HepG2 (cell line): Measurements from ENCODE around the gene DKKL1. TPM values are rescaled to one million over a fixed set of nuclear protein-coding genes. Genes with fewer than 3 reads are reported as not detected.

ENCODE experiments used
- FOXA3 ChIP-seq: IDR thresholded peaks from 2 replicates; pipeline ENCODE4 v1.6.1; 2016; ENCODE audit warnings: missing genetic modification reagents, missing compliant biosample characterization
- HNF4A ChIP-seq: sonication (generic); formaldehyde crosslinking; IDR thresholded peaks from 2 replicates; pipeline ENCODE4 v1.4.0; 2020; ENCODE audit warnings: missing genetic modification reagents
- KDM2A ChIP-seq: sonication (generic); formaldehyde crosslinking; IDR thresholded peaks from 2 replicates; pipeline ENCODE4 v1.4.0; 2020; ENCODE audit warnings: low read depth, missing genetic modification reagents, borderline replicate concordance
- KDM4B ChIP-seq: sonication (generic); formaldehyde crosslinking; IDR thresholded peaks from 2 replicates; pipeline ENCODE4 v1.4.0; 2020; ENCODE audit warnings: missing genetic modification reagents
- LCORL ChIP-seq, 2 experiments: fragments of 450-650 bp in 1 of 2; sonication (generic) in 1 of 2; formaldehyde crosslinking in 1 of 2; IDR thresholded peaks; 2 replicates each; pipeline versions ENCODE4 v1.5.0 to v1.6.1; 2017 to 2020; ENCODE audit warnings: antibody characterized with exemption in 1 of 2, missing genetic modification reagents in 1 of 2
- NPAS2 ChIP-seq: sonication (generic); formaldehyde crosslinking; IDR thresholded peaks from 2 replicates; pipeline ENCODE4 v1.8.0; 2022; ENCODE audit warnings: mild to moderate bottlenecking, missing genetic modification reagents, borderline replicate concordance
- NR2F6 ChIP-seq, 2 experiments: IDR thresholded peaks; 2 replicates each; pipeline ENCODE4 v1.6.1; 2016; ENCODE audit warnings: antibody characterized with exemption in 1 of 2, mild to moderate bottlenecking in 1 of 2
- ZBTB3 ChIP-seq: sonication (generic); formaldehyde crosslinking; IDR thresholded peaks from 2 replicates; pipeline ENCODE4 v1.4.0; 2020; ENCODE audit warnings: low read depth, mild to moderate bottlenecking, moderate library complexity, missing genetic modification reagents, borderline replicate concordance
- ZFY ChIP-seq: sonication (generic); formaldehyde crosslinking; IDR thresholded peaks from 2 replicates; pipeline ENCODE4 v1.4.0; 2020; ENCODE audit warnings: missing genetic modification reagents
- ZMAT3 ChIP-seq: sonication (generic); formaldehyde crosslinking; conservative IDR thresholded peaks from 2 replicates; pipeline ENCODE4 v1.7.0; 2021; ENCODE audit warnings: missing genetic modification reagents
- ZNF253 ChIP-seq: sonication (generic); formaldehyde crosslinking; IDR thresholded peaks from 2 replicates; pipeline ENCODE4 v1.8.0; 2022; ENCODE audit warnings: mild to moderate bottlenecking, missing genetic modification reagents, borderline replicate concordance
- ZNF317 ChIP-seq: sonication (generic); formaldehyde crosslinking; IDR thresholded peaks from 2 replicates; pipeline ENCODE4 v1.5.0; 2020; ENCODE audit warnings: mild to moderate bottlenecking, missing genetic modification reagents
- polyA plus RNA-seq, 8 experiments: library from polyadenylated mRNA; depleted of rRNA in 3 of 8; stranded (reverse) in 7 of 8; unstranded in 1 of 8; fragments of >200 nt; fragmentation: Illumina TruSeq in 4 of 8; extraction: Trizol in 4 of 8; gene quantifications; 2 replicates each; pipeline versions ENCODE4 v1.2.1 to v1.2.3, GENCODE V29; 2011 to 2016; ENCODE audit warnings: low read depth in 4 of 8, missing spikeins in 1 of 8, mixed read lengths in 1 of 8; ENCODE audit not compliant: insufficient read depth in 1 of 8
- total RNA-seq, 5 experiments: library from RNA; depleted of rRNA; stranded (reverse); fragments of >200 nt; fragmentation: Illumina TruSeq; extraction: Trizol; gene quantifications; 2 replicates each; pipeline ENCODE4 v1.2.3, GENCODE V29; 2016; ENCODE audit warnings: low read depth in 1 of 5
- TF ChIP-seq, protein P1 (sequence below): sonication (generic); formaldehyde crosslinking; IDR thresholded peaks from 2 replicates; pipeline ENCODE4 v1.5.0; 2020; ENCODE audit warnings: mild to moderate bottlenecking, missing genetic modification reagents, borderline replicate concordance
- TF ChIP-seq, protein P2 (sequence below): sonication (generic); formaldehyde crosslinking; IDR thresholded peaks from 2 replicates; pipeline ENCODE4 v1.8.1; 2023; ENCODE audit warnings: mild to moderate bottlenecking, inconsistent platforms, moderate library complexity, missing genetic modification reagents, borderline replicate concordance
- TF ChIP-seq, protein P3 (sequence below): sonication (generic); formaldehyde crosslinking; IDR thresholded peaks from 2 replicates; pipeline ENCODE4 v1.9.0; 2021; ENCODE audit warnings: missing genetic modification reagents, mild to moderate bottlenecking, borderline replicate concordance
- TF ChIP-seq, protein P4 (sequence below): sonication (generic); formaldehyde crosslinking; IDR thresholded peaks from 2 replicates; pipeline ENCODE4 v1.9.0; 2021; ENCODE audit warnings: missing genetic modification reagents, mild to moderate bottlenecking, borderline replicate concordance

Gene DKKL1
- total and polyA plus RNA-seq, 2 of the 13 experiments (the other 11 are each of a cell fraction or from before 2014, with no cell fraction given), result 0.30 to 0.31 TPM

DNA sequence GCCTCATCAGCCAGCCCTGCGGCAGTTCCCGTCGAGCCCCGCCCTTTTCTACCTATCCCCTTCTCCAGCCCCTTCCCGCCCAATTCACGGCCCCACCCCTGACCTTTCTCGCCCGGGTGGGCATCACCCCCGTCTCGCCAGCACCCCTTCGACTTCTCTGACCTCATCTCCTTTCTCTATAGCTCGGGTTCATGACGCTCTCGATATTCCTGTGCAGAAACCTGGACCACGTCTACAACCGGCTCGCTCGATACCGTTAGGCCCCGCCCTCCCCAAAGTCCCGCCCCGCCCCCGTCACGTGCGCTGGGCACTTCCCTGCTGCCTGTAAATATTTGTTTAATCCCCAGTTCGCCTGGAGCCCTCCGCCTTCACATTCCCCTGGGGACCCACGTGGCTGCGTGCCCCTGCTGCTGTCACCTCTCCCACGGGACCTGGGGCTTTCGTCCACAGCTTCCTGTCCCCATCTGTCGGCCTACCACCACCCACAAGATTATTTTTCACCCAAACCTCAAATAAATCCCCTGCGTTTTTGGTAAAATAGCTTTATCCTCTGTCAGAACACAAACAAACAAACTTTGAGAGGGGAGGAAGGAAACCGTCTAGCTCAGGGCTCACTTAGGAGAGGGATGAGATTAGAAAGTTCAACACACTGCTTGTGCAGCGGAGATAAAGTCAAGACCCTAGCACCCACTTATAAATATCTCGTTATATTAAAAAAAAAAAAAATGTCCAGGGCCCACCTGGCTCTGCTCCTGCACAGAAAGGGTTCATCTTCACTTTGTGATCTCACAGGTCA, 23.4 kb upstream of the DKKL1 start (continued):
- TF ChIP-seq, protein P1, sequence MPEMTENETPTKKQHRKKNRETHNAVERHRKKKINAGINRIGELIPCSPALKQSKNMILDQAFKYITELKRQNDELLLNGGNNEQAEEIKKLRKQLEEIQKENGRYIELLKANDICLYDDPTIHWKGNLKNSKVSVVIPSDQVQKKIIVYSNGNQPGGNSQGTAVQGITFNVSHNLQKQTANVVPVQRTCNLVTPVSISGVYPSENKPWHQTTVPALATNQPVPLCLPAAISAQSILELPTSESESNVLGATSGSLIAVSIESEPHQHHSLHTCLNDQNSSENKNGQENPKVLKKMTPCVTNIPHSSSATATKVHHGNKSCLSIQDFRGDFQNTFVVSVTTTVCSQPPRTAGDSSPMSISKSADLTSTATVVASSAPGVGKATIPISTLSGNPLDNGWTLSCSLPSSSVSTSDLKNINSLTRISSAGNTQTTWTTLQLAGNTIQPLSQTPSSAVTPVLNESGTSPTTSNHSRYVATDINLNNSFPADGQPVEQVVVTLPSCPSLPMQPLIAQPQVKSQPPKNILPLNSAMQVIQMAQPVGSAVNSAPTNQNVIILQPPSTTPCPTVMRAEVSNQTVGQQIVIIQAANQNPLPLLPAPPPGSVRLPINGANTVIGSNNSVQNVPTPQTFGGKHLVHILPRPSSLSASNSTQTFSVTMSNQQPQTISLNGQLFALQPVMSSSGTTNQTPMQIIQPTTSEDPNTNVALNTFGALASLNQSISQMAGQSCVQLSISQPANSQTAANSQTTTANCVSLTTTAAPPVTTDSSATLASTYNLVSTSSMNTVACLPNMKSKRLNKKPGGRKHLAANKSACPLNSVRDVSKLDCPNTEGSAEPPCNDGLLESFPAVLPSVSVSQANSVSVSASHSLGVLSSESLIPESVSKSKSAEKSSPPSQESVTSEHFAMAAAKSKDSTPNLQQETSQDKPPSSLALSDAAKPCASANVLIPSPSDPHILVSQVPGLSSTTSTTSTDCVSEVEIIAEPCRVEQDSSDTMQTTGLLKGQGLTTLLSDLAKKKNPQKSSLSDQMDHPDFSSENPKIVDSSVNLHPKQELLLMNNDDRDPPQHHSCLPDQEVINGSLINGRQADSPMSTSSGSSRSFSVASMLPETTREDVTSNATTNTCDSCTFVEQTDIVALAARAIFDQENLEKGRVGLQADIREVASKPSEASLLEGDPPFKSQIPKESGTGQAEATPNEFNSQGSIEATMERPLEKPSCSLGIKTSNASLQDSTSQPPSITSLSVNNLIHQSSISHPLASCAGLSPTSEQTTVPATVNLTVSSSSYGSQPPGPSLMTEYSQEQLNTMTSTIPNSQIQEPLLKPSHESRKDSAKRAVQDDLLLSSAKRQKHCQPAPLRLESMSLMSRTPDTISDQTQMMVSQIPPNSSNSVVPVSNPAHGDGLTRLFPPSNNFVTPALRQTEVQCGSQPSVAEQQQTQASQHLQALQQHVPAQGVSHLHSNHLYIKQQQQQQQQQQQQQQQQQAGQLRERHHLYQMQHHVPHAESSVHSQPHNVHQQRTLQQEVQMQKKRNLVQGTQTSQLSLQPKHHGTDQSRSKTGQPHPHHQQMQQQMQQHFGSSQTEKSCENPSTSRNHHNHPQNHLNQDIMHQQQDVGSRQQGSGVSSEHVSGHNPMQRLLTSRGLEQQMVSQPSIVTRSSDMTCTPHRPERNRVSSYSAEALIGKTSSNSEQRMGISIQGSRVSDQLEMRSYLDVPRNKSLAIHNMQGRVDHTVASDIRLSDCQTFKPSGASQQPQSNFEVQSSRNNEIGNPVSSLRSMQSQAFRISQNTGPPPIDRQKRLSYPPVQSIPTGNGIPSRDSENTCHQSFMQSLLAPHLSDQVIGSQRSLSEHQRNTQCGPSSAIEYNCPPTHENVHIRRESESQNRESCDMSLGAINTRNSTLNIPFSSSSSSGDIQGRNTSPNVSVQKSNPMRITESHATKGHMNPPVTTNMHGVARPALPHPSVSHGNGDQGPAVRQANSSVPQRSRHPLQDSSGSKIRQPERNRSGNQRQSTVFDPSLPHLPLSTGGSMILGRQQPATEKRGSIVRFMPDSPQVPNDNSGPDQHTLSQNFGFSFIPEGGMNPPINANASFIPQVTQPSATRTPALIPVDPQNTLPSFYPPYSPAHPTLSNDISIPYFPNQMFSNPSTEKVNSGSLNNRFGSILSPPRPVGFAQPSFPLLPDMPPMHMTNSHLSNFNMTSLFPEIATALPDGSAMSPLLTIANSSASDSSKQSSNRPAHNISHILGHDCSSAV, result no peak
- TF ChIP-seq LCORL (IDR thresholded peaks at IDR 0.05) (no peak), LCORL (CRISPR knock-in tag; IDR thresholded peaks at IDR 0.05) (no peak), HNF4A (no peak), NR2F6 (IDR thresholded peaks at IDR 0.05) (no peak), NR2F6 (CRISPR knock-in tag; IDR thresholded peaks at IDR 0.05) (no peak), KDM2A (peak; percentile 48; the same call in 1 of the 2 replicates), ZNF317 (CRISPR knock-in tag) (no peak), ZMAT3 (CRISPR knock-in tag) (no peak), ZBTB3 (CRISPR knock-in tag) (no peak), KDM4B (CRISPR knock-in tag) (no peak), ZNF253 (CRISPR knock-in tag) (no peak), NPAS2 (CRISPR knock-in tag) (no peak), FOXA3 (CRISPR knock-in tag) (peak; percentile 63), ZFY (CRISPR knock-in tag) (no peak)
- TF ChIP-seq, protein P2, sequence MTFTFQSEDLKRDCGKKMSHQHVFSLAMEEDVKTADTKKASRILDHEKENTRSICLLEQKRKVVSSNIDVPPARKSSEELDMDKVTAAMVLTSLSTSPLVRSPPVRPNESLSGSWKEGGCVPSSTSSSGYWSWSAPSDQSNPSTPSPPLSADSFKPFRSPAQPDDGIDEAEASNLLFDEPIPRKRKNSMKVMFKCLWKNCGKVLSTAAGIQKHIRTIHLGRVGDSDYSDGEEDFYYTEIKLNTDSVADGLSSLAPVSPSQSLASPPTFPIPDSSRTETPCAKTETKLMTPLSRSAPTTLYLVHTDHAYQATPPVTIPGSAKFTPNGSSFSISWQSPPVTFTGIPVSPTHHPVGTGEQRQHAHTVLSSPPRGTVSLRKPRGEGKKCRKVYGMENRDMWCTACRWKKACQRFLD (CRISPR knock-in tag), result no peak
- TF ChIP-seq, protein P3, sequence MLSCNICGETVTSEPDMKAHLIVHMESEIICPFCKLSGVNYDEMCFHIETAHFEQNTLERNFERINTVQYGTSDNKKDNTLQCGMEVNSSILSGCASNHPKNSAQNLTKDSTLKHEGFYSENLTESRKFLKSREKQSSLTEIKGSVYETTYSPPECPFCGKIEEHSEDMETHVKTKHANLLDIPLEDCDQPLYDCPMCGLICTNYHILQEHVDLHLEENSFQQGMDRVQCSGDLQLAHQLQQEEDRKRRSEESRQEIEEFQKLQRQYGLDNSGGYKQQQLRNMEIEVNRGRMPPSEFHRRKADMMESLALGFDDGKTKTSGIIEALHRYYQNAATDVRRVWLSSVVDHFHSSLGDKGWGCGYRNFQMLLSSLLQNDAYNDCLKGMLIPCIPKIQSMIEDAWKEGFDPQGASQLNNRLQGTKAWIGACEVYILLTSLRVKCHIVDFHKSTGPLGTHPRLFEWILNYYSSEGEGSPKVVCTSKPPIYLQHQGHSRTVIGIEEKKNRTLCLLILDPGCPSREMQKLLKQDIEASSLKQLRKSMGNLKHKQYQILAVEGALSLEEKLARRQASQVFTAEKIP (CRISPR knock-in tag), result no peak
- TF ChIP-seq, protein P4, sequence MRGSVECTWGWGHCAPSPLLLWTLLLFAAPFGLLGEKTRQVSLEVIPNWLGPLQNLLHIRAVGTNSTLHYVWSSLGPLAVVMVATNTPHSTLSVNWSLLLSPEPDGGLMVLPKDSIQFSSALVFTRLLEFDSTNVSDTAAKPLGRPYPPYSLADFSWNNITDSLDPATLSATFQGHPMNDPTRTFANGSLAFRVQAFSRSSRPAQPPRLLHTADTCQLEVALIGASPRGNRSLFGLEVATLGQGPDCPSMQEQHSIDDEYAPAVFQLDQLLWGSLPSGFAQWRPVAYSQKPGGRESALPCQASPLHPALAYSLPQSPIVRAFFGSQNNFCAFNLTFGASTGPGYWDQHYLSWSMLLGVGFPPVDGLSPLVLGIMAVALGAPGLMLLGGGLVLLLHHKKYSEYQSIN (CRISPR knock-in tag), result no peak
